HepG2 (cell line): Measurements from ENCODE around the gene MYO3B. TPM values are rescaled to one million over a fixed set of nuclear protein-coding genes. Genes with fewer than 3 reads are reported as not detected.

Source experiments
- ATAC-seq: fragments of 200-7000 bp; cut with Tn5 transposase; 3 replicates; pipeline ENCODE4 v1.9.1; 2020; ENCODE audit warnings: mild to moderate bottlenecking, moderate library complexity
- BruUV-seq: library from RNA; stranded (reverse); fragments of 400-500 nt; replicated peaks from 2 replicates; lab custom pipeline; 2021; lab: Mats Ljungman, UMichigan
- CTCF ChIA-PET: fragments of 300-600 bp; formaldehyde crosslinking; extraction: SDS; loops from one replicate; lab custom pipeline; 2021; ENCODE audit warnings: low total read pairs, inconsistent platforms, low intra/inter-chr PET ratio; lab: Yijun Ruan, JAX
- POLR2A ChIA-PET: fragments of 350-600 bp; sonication (Branson Sonifier 250); formaldehyde crosslinking; loops from one replicate; lab custom pipeline; 2020; ENCODE audit warnings: antibody characterized with exemption, inconsistent platforms; lab: Yijun Ruan, JAX
- DNase-seq: peaks from one replicate; pipeline ENCODE4 v3.0.0-alpha.2; 2015; ENCODE audit warnings: low spot score
- FAIRE-seq: peaks from 3 replicates; lab custom pipeline; 2011; peaks lifted over from hg19 to GRCh38; lab: Jason Lieb, UNC
- H2AFZ ChIP-seq: one replicate; pipeline ENCODE4 v1.6.1; 2011; ENCODE audit warnings: low read length, inconsistent platforms
- H3K27ac ChIP-seq: fragments of 300-600 bp; 3 replicates; pipeline ENCODE4 v1.8.0; 2011; ENCODE audit warnings: mixed run types, mild to moderate bottlenecking, mixed read lengths, low read length, inconsistent platforms; ENCODE audit not compliant: insufficient read depth; ENCODE audit errors: extremely low read length
- H3K27me3 ChIP-seq, 2 experiments: fragments of 200-600 bp in 1 of 2; 2 replicates in 1 of 2; 3 replicates in 1 of 2; pipeline versions ENCODE4 v1.6.0 to v1.8.0; 2011; ENCODE audit warnings: low read length in 2 of 2, mild to moderate bottlenecking in 2 of 2, moderate library complexity in 2 of 2, inconsistent platforms in 1 of 2; ENCODE audit not compliant: insufficient read depth in 2 of 2, control insufficient read depth in 1 of 2
- H3K36me3 ChIP-seq, 2 experiments: fragments of 200-600 bp in 1 of 2; replicated peaks in 1 of 2; 2 replicates in 1 of 2; 3 replicates in 1 of 2; pipeline versions ENCODE4 v1.5.1 to v1.8.0; 2011; ENCODE audit warnings: low read length in 2 of 2, inconsistent platforms in 1 of 2; ENCODE audit not compliant: insufficient read depth in 2 of 2, control insufficient read depth in 1 of 2
- H3K4me1 ChIP-seq: 2 replicates; pipeline ENCODE4 v1.5.1; 2012; ENCODE audit warnings: low read length, inconsistent platforms; ENCODE audit not compliant: insufficient read depth
- H3K4me2 ChIP-seq: 2 replicates; pipeline ENCODE4 v1.6.0; 2011; ENCODE audit warnings: low read depth, low read length, inconsistent platforms
- H3K4me3 ChIP-seq, 3 experiments: fragments of 200-600 bp in 1 of 3; sonication (generic), shearing (Covaris generic) in 1 of 3; replicated peaks in 1 of 3; 2 replicates each; pipeline ENCODE4 v1.5.1; 2011 to 2016; ENCODE audit warnings: low read length in 3 of 3, inconsistent platforms in 2 of 3, low read depth in 2 of 3, mild to moderate bottlenecking in 2 of 3, control low read depth in 1 of 3, mixed read lengths in 1 of 3; ENCODE audit not compliant: insufficient read depth in 1 of 3
- H3K79me2 ChIP-seq: one replicate; pipeline ENCODE4 v1.6.1; 2011; ENCODE audit warnings: low read length, inconsistent platforms; ENCODE audit not compliant: insufficient read depth
- H3K9ac ChIP-seq: 2 replicates; pipeline ENCODE4 v1.6.0; 2011; ENCODE audit warnings: mild to moderate bottlenecking, low read depth, low read length, inconsistent platforms; ENCODE audit not compliant: insufficient read depth
- H3K9me3 ChIP-seq: 2 replicates; pipeline ENCODE4 v1.5.1; 2012; ENCODE audit warnings: mild to moderate bottlenecking, low read length
- H4K20me1 ChIP-seq: 2 replicates; pipeline ENCODE4 v1.6.0; 2011; ENCODE audit warnings: inconsistent platforms, mild to moderate bottlenecking, low read length, moderate library complexity; ENCODE audit not compliant: insufficient read depth
- ATF7 ChIP-seq, 2 experiments: fragments of 450-650 bp in 1 of 2; sonication (generic) in 1 of 2; formaldehyde crosslinking in 1 of 2; IDR thresholded peaks; 2 replicates each; pipeline versions ENCODE4 v1.4.0 to v1.6.1; 2016 to 2020; ENCODE audit warnings: antibody characterized with exemption in 1 of 2, mild to moderate bottlenecking in 1 of 2, missing genetic modification reagents in 1 of 2
- CEBPB ChIP-seq: IDR thresholded peaks from 2 replicates; pipeline ENCODE4 v1.6.1; 2011; ENCODE audit warnings: low read depth, low read length, improper control_type of control experiment, borderline replicate concordance
- FOXP1 ChIP-seq, 2 experiments: fragments of 450-650 bp in 1 of 2; IDR thresholded peaks; 2 replicates each; pipeline ENCODE4 v1.6.1; 2017 to 2018; ENCODE audit warnings: antibody characterized with exemption in 1 of 2
- SOX6 ChIP-seq, 2 experiments: fragments of 450-650 bp in 1 of 2; sonication (generic) in 1 of 2; formaldehyde crosslinking in 1 of 2; IDR thresholded peaks; 2 replicates each; pipeline versions ENCODE4 v1.4.0 to v1.6.1; 2017 to 2020; ENCODE audit warnings: antibody characterized with exemption in 1 of 2, mild to moderate bottlenecking in 1 of 2, missing genetic modification reagents in 1 of 2
- WGBS: methylation state at CpG from one replicate; pipeline ENCODE4 v1.1.6; 2017; ENCODE audit warnings: low lambda C conversion rate; 5-methylcytosine and 5-hydroxymethylcytosine counted together
- in situ Hi-C: cut with HindIII; loops from 2 replicates; pipeline ENCODE4 v1.10.0; 2017; ENCODE audit warnings: low pct_unique_long_range_greater_than_20kb; ENCODE audit not compliant: extremely low pct_ligation_motif_present
- intact Hi-C: fragments of 100-400 bp; cut with micrococcal nuclease; formaldehyde crosslinking; loops from one replicate; pipeline ENCODE4 v1.10.0; 2022; ENCODE audit not compliant: unreplicated experiment
- polyA plus RNA-seq, 8 experiments: library from polyadenylated mRNA; depleted of rRNA in 3 of 8; stranded (reverse) in 7 of 8; unstranded in 1 of 8; fragments of >200 nt; fragmentation: Illumina TruSeq in 4 of 8; extraction: Trizol in 4 of 8; gene quantifications; 2 replicates each; pipeline versions ENCODE4 v1.2.1 to v1.2.3, GENCODE V29; 2011 to 2016; ENCODE audit warnings: low read depth in 4 of 8, missing spikeins in 1 of 8, mixed read lengths in 1 of 8; ENCODE audit not compliant: insufficient read depth in 1 of 8
- total RNA-seq, 5 experiments: library from RNA; depleted of rRNA; stranded (reverse); fragments of >200 nt; fragmentation: Illumina TruSeq; extraction: Trizol; gene quantifications; 2 replicates each; pipeline ENCODE4 v1.2.3, GENCODE V29; 2016; ENCODE audit warnings: low read depth in 1 of 5
- TF ChIP-seq, protein P1 (sequence below): sonication (generic); formaldehyde crosslinking; IDR thresholded peaks from 2 replicates; pipeline ENCODE4 v1.4.0; 2020; ENCODE audit warnings: mild to moderate bottlenecking, missing genetic modification reagents
- TF ChIP-seq, protein P2 (sequence below), 2 experiments: fragments of 450-650 bp in 1 of 2; sonication (generic) in 1 of 2; formaldehyde crosslinking; IDR thresholded peaks; 2 replicates each; pipeline versions ENCODE4 v1.5.0 to v1.8.0; 2020 to 2022; ENCODE audit warnings: mild to moderate bottlenecking in 1 of 2, missing genetic modification reagents in 1 of 2

The MYO3B gene
- total and polyA plus RNA-seq, 2 of the 13 experiments (the other 11 are each of a cell fraction or from before 2014, with no cell fraction given): 0.01 TPM; not detected in 1

DNA sequence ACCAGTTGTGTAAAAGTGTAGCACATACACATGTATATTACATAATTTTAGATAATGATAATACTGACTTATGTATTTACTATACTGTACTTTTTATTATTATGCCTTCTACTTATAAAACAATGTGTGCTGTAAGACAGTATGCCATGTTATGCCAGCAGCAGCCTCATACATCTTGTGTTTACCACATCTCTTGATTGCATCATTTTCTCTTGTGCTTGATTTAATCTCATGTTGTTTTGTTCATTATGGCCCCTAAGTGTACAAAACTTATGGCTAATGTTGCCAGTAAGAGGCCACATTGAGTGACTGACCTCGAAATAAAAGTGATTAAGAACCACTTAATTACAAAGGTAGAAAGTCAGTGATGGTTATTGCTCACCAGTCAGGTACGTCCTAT, 409.2 kb downstream of the MYO3B start:
- intact Hi-C loops: no loop called here
- POLR2A ChIA-PET: no interaction called here
- no peak overlapping the region for H3K4me2 ChIP-seq
- no peak overlapping the region for H3K27ac ChIP-seq
- peaks cover 2 to 8% of the 10 kb centered on the region in 2 experiments; a peak in 3 of 5 replicates for H3K27me3 ChIP-seq
- no peaks in the 10 kb centered on the region for H3K4me1 ChIP-seq
- H4K20me1 ChIP-seq: no peaks in the 10 kb centered on the region
- in situ Hi-C loops: no loop called here
- H3K4me3 ChIP-seq: no peak overlapping the region
- TF ChIP-seq, protein P1, sequence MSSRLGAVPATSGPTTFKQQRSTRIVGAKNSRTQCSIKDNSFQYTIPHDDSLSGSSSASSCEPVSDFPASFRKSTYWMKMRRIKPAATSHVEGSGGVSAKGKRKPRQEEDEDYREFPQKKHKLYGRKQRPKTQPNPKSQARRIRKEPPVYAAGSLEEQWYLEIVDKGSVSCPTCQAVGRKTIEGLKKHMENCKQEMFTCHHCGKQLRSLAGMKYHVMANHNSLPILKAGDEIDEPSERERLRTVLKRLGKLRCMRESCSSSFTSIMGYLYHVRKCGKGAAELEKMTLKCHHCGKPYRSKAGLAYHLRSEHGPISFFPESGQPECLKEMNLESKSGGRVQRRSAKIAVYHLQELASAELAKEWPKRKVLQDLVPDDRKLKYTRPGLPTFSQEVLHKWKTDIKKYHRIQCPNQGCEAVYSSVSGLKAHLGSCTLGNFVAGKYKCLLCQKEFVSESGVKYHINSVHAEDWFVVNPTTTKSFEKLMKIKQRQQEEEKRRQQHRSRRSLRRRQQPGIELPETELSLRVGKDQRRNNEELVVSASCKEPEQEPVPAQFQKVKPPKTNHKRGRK (CRISPR knock-in tag): no peak
- TF ChIP-seq, protein P2, sequence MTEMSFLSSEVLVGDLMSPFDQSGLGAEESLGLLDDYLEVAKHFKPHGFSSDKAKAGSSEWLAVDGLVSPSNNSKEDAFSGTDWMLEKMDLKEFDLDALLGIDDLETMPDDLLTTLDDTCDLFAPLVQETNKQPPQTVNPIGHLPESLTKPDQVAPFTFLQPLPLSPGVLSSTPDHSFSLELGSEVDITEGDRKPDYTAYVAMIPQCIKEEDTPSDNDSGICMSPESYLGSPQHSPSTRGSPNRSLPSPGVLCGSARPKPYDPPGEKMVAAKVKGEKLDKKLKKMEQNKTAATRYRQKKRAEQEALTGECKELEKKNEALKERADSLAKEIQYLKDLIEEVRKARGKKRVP (CRISPR knock-in tag; IDR thresholded peaks at IDR 0.05): peak in 1 of 2 experiments; percentile 54; a peak in 1 of 4 replicates
- TF ChIP-seq CEBPB (peak; percentile 51), FOXP1 (IDR thresholded peaks at IDR 0.05) (no peak), FOXP1 (CRISPR knock-in tag; IDR thresholded peaks at IDR 0.05) (no peak), ATF7 (IDR thresholded peaks at IDR 0.05) (peak; percentile 63), ATF7 (CRISPR knock-in tag; IDR thresholded peaks at IDR 0.05) (no peak), SOX6 (IDR thresholded peaks at IDR 0.05) (no peak), SOX6 (CRISPR knock-in tag; IDR thresholded peaks at IDR 0.05) (no peak)
- TF ChIP-seq, all 625 proteins: peak for 3
- Histone ChIP-seq H3K9me3 (no peaks in the 10 kb centered on the region), H3K9ac (no peak overlapping the region), H3K36me3 (no peaks in the 10 kb centered on the region), H2AFZ (no peak overlapping the region), H3K79me2 (no peaks in the 10 kb centered on the region)
- DNase-seq: no peak
- no peak for ATAC-seq
- 46% methylated on average over 2 of the region's 2 CpGs for WGBS
- CTCF ChIA-PET: no interaction called here
- no TSS peak for BruUV-seq
- FAIRE-seq: no peak
